Right hindlimb (tissue), 1 donor: ENCODE measurements around the gene KCNB1.
A peak's percentile ranks its signal among the peaks of the same experiment; 100 is the strongest.

Experiments used
- DNase-seq: peaks from one replicate; pipeline ENCODE4 v3.0.0-alpha.2; 2018

KCNB1 gene

GRCh38 chr20:49496553-49497397, 14.3 kb upstream of the KCNB1 start:
- no peak for DNase-seq

- no peak for DNase-seq
Measured at GRCh38 chr20:49496043-49496442, 13.6 kb upstream of the KCNB1 start.

- no peak for DNase-seq
Measured at GRCh38 chr20:49490689-49491088, 8.2 kb upstream of the KCNB1 start.

GRCh38 chr20:49489688-49490087, 7.2 kb upstream of the KCNB1 start:
- no peak for DNase-seq

- DNase-seq: no peak
Measured at GRCh38 chr20:49486064-49486463, 3.6 kb upstream of the KCNB1 start.

GRCh38 chr20:49485563-49485962, 3.1 kb upstream of the KCNB1 start:
- DNase-seq: no peak

- peak; percentile 86 for DNase-seq
Measured at GRCh38 chr20:49484180-49485140, 2.0 kb upstream of the KCNB1 start.

- DNase-seq: no peak
Measured at GRCh38 chr20:49483696-49484123, 1.2 kb upstream of the KCNB1 start.

- DNase-seq: no peak
Measured at GRCh38 chr20:49483018-49483695, 689 bp upstream of the KCNB1 start.

- no peak for DNase-seq
Measured at GRCh38 chr20:49482173-49482572, 295 bp downstream of the KCNB1 start.

- DNase-seq: no peak
Measured at GRCh38 chr20:49481116-49481515, 1.4 kb downstream of the KCNB1 start.

- DNase-seq: no peak
Measured at GRCh38 chr20:49480236-49480635, 2.2 kb downstream of the KCNB1 start.

GRCh38 chr20:49479785-49480184, 2.7 kb downstream of the KCNB1 start:
- no peak for DNase-seq

GRCh38 chr20:49478754-49479689, 3.4 kb downstream of the KCNB1 start:
- DNase-seq: no peak

GRCh38 chr20:49478266-49478665, 4.2 kb downstream of the KCNB1 start:
- no peak for DNase-seq

GRCh38 chr20:49477200-49477599, 5.3 kb downstream of the KCNB1 start:
- DNase-seq: no peak

GRCh38 chr20:49476016-49476355, 6.5 kb downstream of the KCNB1 start:
- no peak for DNase-seq

- DNase-seq: no peak
Measured at GRCh38 chr20:49475292-49476015, 7.0 kb downstream of the KCNB1 start.

- no peak for DNase-seq
Measured at GRCh38 chr20:49471397-49471796, 11.1 kb downstream of the KCNB1 start.

- DNase-seq: no peak
Measured at GRCh38 chr20:49470922-49471321, 11.5 kb downstream of the KCNB1 start.

GRCh38 chr20:49469060-49469459, 13.4 kb downstream of the KCNB1 start:
- no peak for DNase-seq
